GM18505 (cell line): Measurements from ENCODE around the gene NLGN4X.
"Not testable (repeated sequence)": the region's sequence is repeated elsewhere in the genome, so short reads cannot be mapped to it uniquely, and the experiment has no call there.

ENCODE experiments used
- ATAC-seq: cut with Tn5 transposase; IDR thresholded peaks from one replicate; pipeline ENCODE4 v1.9.1; 2021; ENCODE audit not compliant: unreplicated experiment
- POLR2A ChIP-seq: IDR thresholded peaks from 4 replicates; pipeline ENCODE4 v1.6.1; 2011; ENCODE audit warnings: borderline replicate concordance; ENCODE audit not compliant: insufficient read depth, insufficient read length; ENCODE audit errors: extremely low read depth

NLGN4X gene

GRCh38 chrX:5928224-5928623 lies 300.4 kb downstream of the NLGN4X start:
- no peak for TF ChIP-seq POLR2A
- no peak for ATAC-seq

- no peak for TF ChIP-seq POLR2A
- no peak for ATAC-seq
These were observed 311.7 kb downstream of the NLGN4X start for GRCh38 chrX:5916945-5917344.

- TF ChIP-seq POLR2A: no peak
- ATAC-seq: no peak
These were observed 312.9 kb downstream of the NLGN4X start for GRCh38 chrX:5915783-5916182.

GRCh38 chrX:5907207-5907606 lies 321.5 kb downstream of the NLGN4X start:
- ATAC-seq: no peak
- no peak for TF ChIP-seq POLR2A

GRCh38 chrX:5903586-5904190 lies 325.0 kb downstream of the NLGN4X start:
- ATAC-seq: not testable (repeated sequence)

- ATAC-seq: no peak
- TF ChIP-seq POLR2A: no peak
These were observed 330.2 kb downstream of the NLGN4X start for GRCh38 chrX:5898463-5898862.

GRCh38 chrX:5891378-5891777 lies 337.3 kb downstream of the NLGN4X start:
- no peak for ATAC-seq
- no peak for TF ChIP-seq POLR2A

GRCh38 chrX:5876984-5877596 lies 351.6 kb downstream of the NLGN4X start:
- no peak for TF ChIP-seq POLR2A
- peak; percentile 70 for ATAC-seq

GRCh38 chrX:5870238-5870637 lies 358.4 kb downstream of the NLGN4X start:
- TF ChIP-seq POLR2A: no peak
- no peak for ATAC-seq

GRCh38 chrX:5869786-5870185 lies 358.9 kb downstream of the NLGN4X start:
- ATAC-seq: no peak
- TF ChIP-seq POLR2A: no peak

- ATAC-seq: no peak
These were observed 360.9 kb downstream of the NLGN4X start for GRCh38 chrX:5867778-5868177.

GRCh38 chrX:5857232-5857631 lies 371.4 kb downstream of the NLGN4X start:
- no peak for ATAC-seq
- no peak for TF ChIP-seq POLR2A

More at GRCh38 chrX:5867778-5868177, 360.9 kb downstream of the NLGN4X start:
- TF ChIP-seq POLR2A: no peak

- no peak for ATAC-seq
These were observed 375.7 kb downstream of the NLGN4X start for GRCh38 chrX:5852941-5853340.

GRCh38 chrX:5842601-5843000 lies 386.1 kb downstream of the NLGN4X start:
- no peak for TF ChIP-seq POLR2A
- ATAC-seq: no peak

More at GRCh38 chrX:5852941-5853340, 375.7 kb downstream of the NLGN4X start:
- TF ChIP-seq POLR2A: no peak
